ENCODE data around the gene RFX1. TPM values are rescaled to one million over a fixed set of nuclear protein-coding genes. Genes with fewer than 3 reads are reported as not detected.

Gene RFX1
- total RNA-seq, 2 experiments from 2014 or later = 14.6 to 16.3 TPM

DNA sequence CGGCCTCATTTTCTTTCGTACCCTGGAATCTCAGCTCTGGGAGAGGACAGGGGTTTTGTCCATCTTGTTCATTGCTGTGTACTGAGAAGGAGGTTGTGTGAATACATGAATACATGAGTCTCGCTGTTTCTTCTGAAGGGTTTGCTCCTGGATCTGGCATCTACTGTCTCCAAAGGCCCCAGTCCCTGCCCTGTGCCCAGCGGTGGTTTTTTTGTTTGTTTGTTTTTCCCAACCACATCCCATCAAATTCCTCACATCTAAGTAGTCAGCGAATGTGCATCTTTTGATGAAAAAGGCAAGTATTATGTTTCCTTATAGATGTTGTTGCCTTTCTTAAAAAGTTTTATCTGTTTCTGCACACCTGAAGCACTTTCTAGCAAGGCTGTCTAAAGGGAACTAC, 41.3 kb downstream of the RFX1 start:
- no peak for DNase-seq
- peaks cover 46% of the 10 kb centered on the region for H3K36me3 Mint-ChIP-seq (ENCODE audit: low read depth)
- H3K27me3 ChIP-seq (ENCODE audit: control insufficient read depth in 1 of 2, insufficient read depth in 2 of 2, low read length in 2 of 2) = no peaks in the 10 kb centered on the region
- TF ChIP-seq, protein P1, sequence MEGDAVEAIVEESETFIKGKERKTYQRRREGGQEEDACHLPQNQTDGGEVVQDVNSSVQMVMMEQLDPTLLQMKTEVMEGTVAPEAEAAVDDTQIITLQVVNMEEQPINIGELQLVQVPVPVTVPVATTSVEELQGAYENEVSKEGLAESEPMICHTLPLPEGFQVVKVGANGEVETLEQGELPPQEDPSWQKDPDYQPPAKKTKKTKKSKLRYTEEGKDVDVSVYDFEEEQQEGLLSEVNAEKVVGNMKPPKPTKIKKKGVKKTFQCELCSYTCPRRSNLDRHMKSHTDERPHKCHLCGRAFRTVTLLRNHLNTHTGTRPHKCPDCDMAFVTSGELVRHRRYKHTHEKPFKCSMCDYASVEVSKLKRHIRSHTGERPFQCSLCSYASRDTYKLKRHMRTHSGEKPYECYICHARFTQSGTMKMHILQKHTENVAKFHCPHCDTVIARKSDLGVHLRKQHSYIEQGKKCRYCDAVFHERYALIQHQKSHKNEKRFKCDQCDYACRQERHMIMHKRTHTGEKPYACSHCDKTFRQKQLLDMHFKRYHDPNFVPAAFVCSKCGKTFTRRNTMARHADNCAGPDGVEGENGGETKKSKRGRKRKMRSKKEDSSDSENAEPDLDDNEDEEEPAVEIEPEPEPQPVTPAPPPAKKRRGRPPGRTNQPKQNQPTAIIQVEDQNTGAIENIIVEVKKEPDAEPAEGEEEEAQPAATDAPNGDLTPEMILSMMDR (IDR thresholded peaks at IDR 0.05) = no peak
- no peaks in the 10 kb centered on the region for H3K4me1 Mint-ChIP-seq (ENCODE audit: low read depth)
- H3K27me3 Mint-ChIP-seq = no peaks in the 10 kb centered on the region
- intact Hi-C loops (cut with DNase I, micrococcal nuclease) = no loop called here
- peak overlapping the region; percentile 36 for H3K27ac Mint-ChIP-seq
- no peak overlapping the region for H3K27ac ChIP-seq (ENCODE audit: low read depth in 1 of 2, low read length in 2 of 2)
- ATAC-seq (ENCODE audit: poor library complexity) = no peak
- H3K4me1 ChIP-seq (ENCODE audit: insufficient read depth, low read length) = peaks cover 3% of the 10 kb centered on the region
- ChIA-PET POLR2A (no interaction called here), CTCF (no interaction called here)
- H3K9me3 Mint-ChIP-seq = no peaks in the 10 kb centered on the region
- no peak overlapping the region for H3K4me3 Mint-ChIP-seq
- H3K36me3 ChIP-seq (ENCODE audit: insufficient read depth, low read length) = peaks cover 60% of the 10 kb centered on the region
- no peaks in the 10 kb centered on the region for H3K9me3 ChIP-seq (ENCODE audit: control insufficient read depth in 1 of 2, insufficient read depth in 1 of 2, low read length in 2 of 2)
- no peak overlapping the region for H3K4me3 ChIP-seq (ENCODE audit: low read length)

DNA sequence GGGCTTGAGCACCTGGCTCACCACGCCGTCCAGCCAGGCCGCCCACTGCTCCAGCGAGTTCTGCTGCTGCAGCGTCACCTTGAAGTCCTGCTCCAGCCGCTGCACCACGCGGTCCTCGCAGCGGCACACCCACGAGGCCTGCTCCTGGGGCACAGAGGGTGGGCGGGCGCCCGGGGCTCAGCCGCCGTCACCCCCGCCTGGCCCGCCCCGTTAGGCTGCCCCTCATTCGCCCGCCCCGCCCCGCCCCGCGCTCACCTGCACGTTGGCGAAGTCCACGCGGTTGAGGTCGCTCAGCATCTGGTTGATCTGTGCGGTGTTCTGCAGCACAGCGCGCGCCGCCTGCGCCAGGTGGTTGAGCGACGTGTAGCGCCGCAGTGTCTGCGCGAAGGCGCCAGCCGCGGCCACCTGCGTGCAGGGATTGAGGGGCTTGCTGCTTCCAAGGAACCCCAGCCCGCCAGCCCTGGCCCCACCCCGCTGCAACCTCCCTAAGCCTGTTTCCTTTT, 42.5 kb downstream of the RFX1 start:
- TF ChIP-seq, protein P1 (IDR thresholded peaks at IDR 0.05) = no peak
- Mint-ChIP-seq H3K9me3 (no peaks in the 10 kb centered on the region), H3K36me3 (ENCODE audit: low read depth) (peaks cover 41% of the 10 kb centered on the region), H3K4me1 (ENCODE audit: low read depth) (no peaks in the 10 kb centered on the region), H3K4me3 (no peak overlapping the region), H3K27ac (no peak overlapping the region), H3K27me3 (no peaks in the 10 kb centered on the region)
- peaks cover 60% of the 10 kb centered on the region for H3K36me3 ChIP-seq (ENCODE audit: insufficient read depth, low read length)
- no peaks in the 10 kb centered on the region for H3K9me3 ChIP-seq (ENCODE audit: control insufficient read depth in 1 of 2, insufficient read depth in 1 of 2, low read length in 2 of 2)
- no peak overlapping the region for H3K27ac ChIP-seq (ENCODE audit: low read depth in 1 of 2, low read length in 2 of 2)
- intact Hi-C loops (cut with DNase I, micrococcal nuclease) = no loop called here
- H3K4me1 ChIP-seq (ENCODE audit: insufficient read depth, low read length) = peaks cover 3% of the 10 kb centered on the region
- H3K27me3 ChIP-seq (ENCODE audit: control insufficient read depth in 1 of 2, insufficient read depth in 2 of 2, low read length in 2 of 2) = no peaks in the 10 kb centered on the region
- ATAC-seq (ENCODE audit: poor library complexity) = no peak
- CTCF ChIA-PET = no interaction called here
- no peak overlapping the region for H3K4me3 ChIP-seq (ENCODE audit: low read length)
- no peak for DNase-seq
- POLR2A ChIA-PET = interaction anchor here (1.0 kb wide), 1 partner anchor 68 kb away, joined by 3 read pairs; the partner anchor contains the start of gene IL27RA

DNA sequence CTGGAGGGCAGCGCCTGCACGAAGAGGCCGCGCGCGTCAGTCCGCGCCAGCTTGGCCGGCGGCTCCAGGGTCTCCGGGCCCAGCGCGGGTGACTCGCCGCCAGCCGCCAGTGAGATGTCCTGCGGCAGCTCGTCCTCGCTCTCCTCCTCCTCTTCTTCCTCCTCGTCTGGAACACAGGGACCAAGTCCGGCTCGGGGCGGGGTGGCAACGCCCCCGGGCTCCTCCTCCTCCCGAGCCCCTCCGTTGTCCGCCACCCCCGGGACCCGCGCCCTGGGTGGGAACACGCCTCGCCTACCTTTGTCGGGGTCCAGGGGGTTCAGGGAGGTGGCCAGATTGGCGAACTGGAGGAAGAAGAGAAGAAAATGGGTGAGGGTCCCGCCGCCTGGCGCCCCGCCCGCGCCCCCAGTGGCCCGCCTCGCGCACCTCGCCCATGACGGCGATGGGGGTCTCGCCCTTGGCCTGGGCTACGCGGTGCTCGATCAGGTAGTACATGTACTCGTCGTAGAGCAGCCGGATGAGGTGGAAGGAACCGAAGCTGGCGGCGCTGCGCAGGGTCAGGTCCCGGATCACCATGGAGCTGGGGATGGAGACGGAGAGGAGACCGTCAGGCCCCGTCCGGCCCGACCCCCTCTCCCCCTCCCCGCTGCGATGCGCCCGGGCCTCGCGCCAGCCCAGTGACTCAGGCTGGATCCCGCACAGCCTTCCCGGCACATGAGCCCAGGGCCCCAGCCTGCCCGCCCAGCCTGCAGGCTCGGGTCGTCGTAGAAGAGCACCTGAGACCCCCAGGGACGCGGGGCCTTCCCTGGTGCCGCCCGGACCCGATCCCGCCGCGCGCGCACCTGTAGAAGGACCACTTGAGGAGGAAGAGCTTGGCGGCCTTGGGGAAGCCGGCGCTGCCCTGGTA, 43.2 kb downstream of the RFX1 start:
- DNase-seq (no peak), ATAC-seq (ENCODE audit: poor library complexity) (no peak)
- TF ChIP-seq, protein P1 (IDR thresholded peaks at IDR 0.05) = no peak
- Histone ChIP-seq H3K4me1 (ENCODE audit: insufficient read depth, low read length) (peaks cover 3% of the 10 kb centered on the region), H3K27ac (ENCODE audit: low read depth in 1 of 2, low read length in 2 of 2) (no peak overlapping the region), H3K27me3 (ENCODE audit: control insufficient read depth in 1 of 2, insufficient read depth in 2 of 2, low read length in 2 of 2) (no peaks in the 10 kb centered on the region), H3K4me3 (ENCODE audit: low read length) (no peak overlapping the region), H3K36me3 (ENCODE audit: insufficient read depth, low read length) (peaks cover 61% of the 10 kb centered on the region), H3K9me3 (ENCODE audit: control insufficient read depth in 1 of 2, insufficient read depth in 1 of 2, low read length in 2 of 2) (no peaks in the 10 kb centered on the region)
- intact Hi-C loops (cut with DNase I, micrococcal nuclease) = no loop called here
- Mint-ChIP-seq H3K9me3 (no peaks in the 10 kb centered on the region), H3K4me3 (no peak overlapping the region), H3K36me3 (ENCODE audit: low read depth) (peaks cover 47% of the 10 kb centered on the region), H3K27me3 (no peaks in the 10 kb centered on the region), H3K27ac (no peak overlapping the region), H3K4me1 (ENCODE audit: low read depth) (peaks cover 5% of the 10 kb centered on the region)
- CTCF ChIA-PET = no interaction called here
- POLR2A ChIA-PET = interaction anchor here (1.0 kb wide), 1 partner anchor 69 kb away, joined by 3 read pairs; the partner anchor contains the start of gene IL27RA

Measured in CD4-positive, alpha-beta T cell (primary cell).